ENCODE measurements around the gene MMP15.
"Not testable (repeated sequence)": the region's sequence is repeated elsewhere in the genome, so short reads cannot be mapped to it uniquely, and the experiment has no call there.

MMP15 gene

GRCh38 chr16:58025351-58026138 is at the start of gene MMP15:
TSS of gene MMP15 (plus strand) at chr16:58025754. CDS start at chr16:58026351, 597 bp downstream.
- peak; percentile 78 for DNase-seq (ENCODE audit: low read depth)
- TF ChIP-seq MAX (IDR thresholded peaks at IDR 0.05; ENCODE audit: low read depth, low read length) (no peak), CTCF (IDR thresholded peaks at IDR 0.05; ENCODE audit: low read depth, low read length) (peak; percentile 2)

GRCh38 chr16:57976331-57976796 is 49.2 kb upstream of the MMP15 start:
- H3K4me3 ChIP-seq (ENCODE audit: low read depth, low read length), result no peak overlapping the region
- DNase-seq (ENCODE audit: low read depth), result no peak
- TF ChIP-seq CTCF (IDR thresholded peaks at IDR 0.05; ENCODE audit: low read depth, low read length), result no peak
- TF ChIP-seq MYC (IDR thresholded peaks at IDR 0.05; ENCODE audit: low read depth, low read length), result no peak
- no peak for TF ChIP-seq POLR2A (IDR thresholded peaks at IDR 0.05; ENCODE audit: extremely low read depth, insufficient read length)
- TF ChIP-seq MAX (IDR thresholded peaks at IDR 0.05; ENCODE audit: low read depth, low read length), result no peak

More at GRCh38 chr16:58025351-58026138, at the start of gene MMP15:
- H3K4me3 ChIP-seq (ENCODE audit: low read depth, low read length), result peak within 1 kb of the TSS; percentile 32

- peak; percentile 39 for DNase-seq (ENCODE audit: low read depth)
- H3K4me3 ChIP-seq (ENCODE audit: low read depth, low read length), result no peak overlapping the region
- no peak for TF ChIP-seq MYC (IDR thresholded peaks at IDR 0.05; ENCODE audit: low read depth, low read length)
- no peak for TF ChIP-seq CTCF (IDR thresholded peaks at IDR 0.05; ENCODE audit: low read depth, low read length)
- TF ChIP-seq POLR2A (IDR thresholded peaks at IDR 0.05; ENCODE audit: extremely low read depth, insufficient read length), result no peak
- TF ChIP-seq MAX (IDR thresholded peaks at IDR 0.05; ENCODE audit: low read depth, low read length), result no peak
Measured at GRCh38 chr16:57977418-57978069, 48.0 kb upstream of the MMP15 start.

- not testable (repeated sequence) for DNase-seq (ENCODE audit: low read depth); H3K4me3 ChIP-seq (ENCODE audit: low read depth, low read length)
Measured at GRCh38 chr16:57978070-57978465, 47.5 kb upstream of the MMP15 start.

- no peak overlapping the region for H3K4me3 ChIP-seq (ENCODE audit: low read depth, low read length)
- no peak for DNase-seq (ENCODE audit: low read depth)
- TF ChIP-seq POLR2A (IDR thresholded peaks at IDR 0.05; ENCODE audit: extremely low read depth, insufficient read length) (no peak), CTCF (IDR thresholded peaks at IDR 0.05; ENCODE audit: low read depth, low read length) (no peak)
Measured at GRCh38 chr16:57979006-57979585, 46.5 kb upstream of the MMP15 start.

GRCh38 chr16:57981636-57982035 is 43.9 kb upstream of the MMP15 start:
- no peak for DNase-seq (ENCODE audit: low read depth)

More at GRCh38 chr16:57981636-57982035, 43.9 kb upstream of the MMP15 start:
- no peak for TF ChIP-seq POLR2A (IDR thresholded peaks at IDR 0.05; ENCODE audit: extremely low read depth, insufficient read length)
- no peak for TF ChIP-seq MAX (IDR thresholded peaks at IDR 0.05; ENCODE audit: low read depth, low read length)
- no peak overlapping the region for H3K4me3 ChIP-seq (ENCODE audit: low read depth, low read length)

Measured in NB4 (cell line).